A172 (cell line): ENCODE results near the gene PTGDS. TPM values are rescaled to one million over a fixed set of nuclear protein-coding genes. Genes with fewer than 3 reads are reported as not detected.

Experiments used
- DNase-seq: peaks from one replicate; pipeline ENCODE4 v3.0.0-alpha.2; 2015; ENCODE audit warnings: low spot score
- total RNA-seq: library from RNA; depleted of rRNA; stranded (reverse); fragments of >200 nt; shearing (Covaris generic); gene quantifications from 2 replicates; pipeline ENCODE4 v1.2.3, GENCODE V29; 2014

Gene PTGDS
- total RNA-seq, 1 experiment from 2014 or later = not detected

DNA sequence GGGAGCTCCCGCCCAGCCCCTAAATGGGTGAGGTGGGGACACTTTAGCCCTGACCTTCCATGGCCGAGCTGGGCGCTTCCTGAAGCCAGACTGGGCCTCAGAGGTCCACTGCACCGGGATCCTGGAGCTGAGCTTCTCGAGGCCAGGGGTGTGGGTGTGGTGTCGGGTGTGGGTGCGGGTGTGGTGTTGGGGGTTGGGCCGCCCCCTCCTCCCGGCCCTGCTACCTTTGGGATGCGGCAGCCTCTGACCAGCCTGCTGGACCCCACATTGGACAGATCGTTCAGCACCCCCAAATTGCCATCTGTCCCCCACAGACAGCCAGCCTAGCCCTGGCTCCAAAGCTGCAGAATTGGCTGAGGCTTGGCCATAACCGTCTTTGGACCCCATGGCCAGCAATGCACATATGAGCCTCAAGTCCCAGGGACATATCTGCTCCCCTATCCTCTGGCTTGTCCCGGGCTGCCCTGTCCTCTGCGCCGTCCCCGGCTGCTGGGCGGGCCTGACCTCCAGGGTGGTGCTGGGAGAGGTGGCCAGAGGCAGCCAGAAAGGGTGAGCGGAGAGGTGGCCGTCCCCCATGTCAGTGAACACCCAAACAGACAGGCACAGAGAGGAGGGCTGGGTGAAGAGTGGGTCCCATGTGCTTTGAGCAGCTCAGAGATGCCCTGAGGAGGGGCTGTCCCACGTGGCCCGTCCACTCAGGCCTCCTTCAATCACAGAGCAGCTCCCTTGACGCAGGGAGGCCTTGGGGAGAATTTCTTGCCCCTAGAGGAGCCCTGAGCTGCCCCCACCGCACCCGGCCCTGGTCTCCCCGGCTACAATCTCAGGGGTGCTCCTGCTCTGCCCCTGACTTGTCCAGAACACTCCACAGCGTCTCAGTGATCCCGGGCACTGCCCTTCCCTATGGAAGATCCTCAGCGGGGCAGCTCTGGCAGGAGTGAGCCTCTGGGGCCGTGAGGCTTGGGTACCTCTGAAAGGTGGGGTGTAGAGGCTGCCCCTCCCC is 3.4 kb upstream of the PTGDS start:
- DNase-seq = no peak

DNA sequence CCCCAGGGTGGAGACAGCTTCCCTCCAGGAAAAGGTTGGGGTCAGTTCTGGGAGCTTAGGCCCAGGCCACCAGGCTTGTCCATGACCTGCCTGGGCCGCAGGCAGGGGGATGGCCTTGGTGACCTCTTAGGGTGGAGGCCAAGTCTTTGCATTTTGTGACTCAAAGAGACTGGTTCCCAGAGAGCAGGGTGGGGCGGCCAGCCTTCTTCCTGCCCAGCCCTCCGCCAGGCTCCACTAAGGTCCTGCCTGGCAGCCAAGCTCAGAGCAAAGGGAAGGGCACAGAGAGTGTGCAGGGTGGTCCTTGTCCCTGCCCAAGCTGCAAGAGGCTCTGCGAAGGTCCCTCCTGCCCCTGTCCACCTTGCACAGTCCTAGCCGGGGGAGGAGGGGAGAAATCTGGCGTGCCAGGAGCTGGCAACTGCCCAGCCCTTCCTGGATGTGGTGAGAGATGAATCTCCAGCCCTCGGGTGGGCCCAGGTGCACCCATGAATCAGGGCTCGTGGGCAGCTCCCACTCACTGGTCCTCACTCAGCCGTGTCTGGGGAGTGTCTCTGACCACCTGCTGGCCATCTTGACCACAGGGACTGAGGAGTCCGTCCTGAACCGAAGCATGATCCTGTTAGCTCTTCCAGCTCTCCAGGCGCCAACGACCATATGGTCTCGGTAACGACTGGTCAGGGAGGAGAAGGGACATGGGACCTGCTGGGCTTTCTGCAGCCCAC is 2.3 kb upstream of the PTGDS start:
- peak; percentile 79 for DNase-seq

DNA sequence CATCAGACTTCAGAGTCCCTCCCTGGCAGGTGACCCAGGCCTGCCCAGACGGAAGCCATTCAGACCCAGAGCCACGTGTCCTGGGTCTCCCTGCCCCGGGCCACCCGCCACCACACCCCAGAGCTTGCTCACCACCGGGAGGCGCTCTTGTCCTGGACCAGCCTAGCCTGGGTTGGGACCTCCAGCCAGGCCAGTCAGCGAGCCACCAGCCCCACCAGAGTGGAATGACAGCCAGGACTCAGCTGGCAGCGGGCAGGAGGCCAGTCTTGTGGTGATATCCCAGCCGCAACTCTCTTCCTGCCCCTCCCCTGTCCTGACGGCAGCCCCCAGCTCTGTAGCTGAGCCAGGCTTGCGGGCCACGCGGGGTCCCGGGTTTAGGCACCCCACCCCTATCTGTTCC is 1.7 kb upstream of the PTGDS start:
- DNase-seq = peak; percentile 91

DNA sequence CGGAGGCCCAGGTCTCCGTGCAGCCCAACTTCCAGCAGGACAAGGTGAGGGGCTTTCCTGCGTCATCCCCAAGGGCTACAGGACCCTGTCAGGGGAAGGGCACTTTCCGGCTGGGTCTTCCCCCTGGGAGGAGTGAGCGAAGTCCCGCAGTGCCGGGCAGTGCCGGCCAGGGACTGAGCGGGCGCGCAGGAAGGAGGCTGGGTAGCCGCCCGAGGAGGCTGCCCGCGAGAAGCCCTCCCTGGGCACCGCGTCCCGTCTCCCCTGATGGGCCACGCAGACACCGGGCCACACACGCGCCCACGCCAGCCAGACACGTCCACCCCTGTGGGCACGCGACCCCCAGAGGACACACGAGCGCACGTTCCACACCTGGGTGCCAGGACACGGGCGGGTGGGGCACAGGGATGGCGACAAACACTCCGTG is 357 bp downstream of the PTGDS start:
- no peak for DNase-seq

DNA sequence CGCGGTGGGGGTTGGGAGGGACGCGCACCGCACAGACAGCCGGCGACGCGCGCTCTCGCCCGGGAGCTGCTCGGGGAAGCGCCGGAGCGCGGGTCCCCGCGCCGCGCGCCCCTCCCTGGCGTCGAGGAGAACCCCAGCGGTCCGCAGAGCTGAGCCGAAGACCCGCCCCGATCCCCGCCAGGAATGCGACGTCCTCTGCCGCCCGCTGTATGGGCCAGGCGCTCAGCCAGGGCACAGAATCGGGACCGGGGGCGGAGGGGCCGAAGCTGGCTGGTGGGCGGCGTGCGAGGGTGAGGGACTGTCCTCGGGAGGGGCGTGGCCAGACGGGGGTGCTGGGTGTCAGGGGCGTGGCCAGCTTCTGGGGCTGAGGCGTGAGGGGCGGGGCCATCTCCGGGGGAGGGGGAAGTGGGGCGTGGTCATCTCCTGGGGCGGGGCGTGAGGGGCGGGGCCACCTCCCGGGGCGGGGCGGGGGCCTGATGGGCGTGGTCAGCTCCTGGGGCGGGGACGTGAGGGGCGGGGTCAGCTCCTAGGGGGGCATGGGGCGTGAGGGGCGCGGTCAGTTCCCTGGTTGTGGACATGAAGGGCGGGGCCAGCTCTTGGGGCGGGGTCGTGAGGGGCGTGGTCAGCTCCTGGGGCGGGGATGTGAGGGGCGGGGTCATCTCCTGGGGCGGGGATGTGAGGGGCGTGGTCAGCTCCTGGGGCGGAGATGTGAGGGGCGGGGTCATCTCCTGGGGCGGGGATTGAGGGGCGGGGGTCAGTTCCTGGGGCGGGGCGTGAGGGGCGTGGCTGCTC is 965 bp downstream of the PTGDS start:
- DNase-seq = no peak

DNA sequence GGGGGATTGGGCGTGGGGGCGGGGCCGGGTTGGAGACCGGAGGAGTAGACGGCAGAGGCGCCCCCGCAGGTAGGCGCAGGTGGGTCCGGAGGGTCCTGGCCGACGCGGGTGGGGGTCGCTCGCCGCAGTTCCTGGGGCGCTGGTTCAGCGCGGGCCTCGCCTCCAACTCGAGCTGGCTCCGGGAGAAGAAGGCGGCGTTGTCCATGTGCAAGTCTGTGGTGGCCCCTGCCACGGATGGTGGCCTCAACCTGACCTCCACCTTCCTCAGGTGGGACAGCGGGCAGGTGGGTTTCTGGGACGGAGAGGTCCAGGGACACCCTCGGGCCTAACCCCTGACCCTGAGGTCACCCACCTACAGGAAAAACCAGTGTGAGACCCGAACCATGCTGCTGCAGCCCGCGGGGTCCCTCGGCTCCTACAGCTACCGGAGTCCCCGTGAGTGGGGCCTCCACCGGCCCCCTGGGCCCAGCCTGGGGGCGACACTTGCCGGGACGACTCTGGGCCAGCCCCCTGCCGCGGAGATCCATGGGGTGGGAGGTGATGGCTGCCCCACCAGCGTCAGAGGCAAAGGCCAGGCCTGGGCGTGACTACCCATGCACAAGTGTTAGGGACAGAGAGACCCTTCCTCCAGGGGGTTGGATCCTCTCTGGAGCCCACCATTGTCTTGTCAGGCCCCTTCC is 1.7 kb downstream of the PTGDS start:
- no peak for DNase-seq

DNA sequence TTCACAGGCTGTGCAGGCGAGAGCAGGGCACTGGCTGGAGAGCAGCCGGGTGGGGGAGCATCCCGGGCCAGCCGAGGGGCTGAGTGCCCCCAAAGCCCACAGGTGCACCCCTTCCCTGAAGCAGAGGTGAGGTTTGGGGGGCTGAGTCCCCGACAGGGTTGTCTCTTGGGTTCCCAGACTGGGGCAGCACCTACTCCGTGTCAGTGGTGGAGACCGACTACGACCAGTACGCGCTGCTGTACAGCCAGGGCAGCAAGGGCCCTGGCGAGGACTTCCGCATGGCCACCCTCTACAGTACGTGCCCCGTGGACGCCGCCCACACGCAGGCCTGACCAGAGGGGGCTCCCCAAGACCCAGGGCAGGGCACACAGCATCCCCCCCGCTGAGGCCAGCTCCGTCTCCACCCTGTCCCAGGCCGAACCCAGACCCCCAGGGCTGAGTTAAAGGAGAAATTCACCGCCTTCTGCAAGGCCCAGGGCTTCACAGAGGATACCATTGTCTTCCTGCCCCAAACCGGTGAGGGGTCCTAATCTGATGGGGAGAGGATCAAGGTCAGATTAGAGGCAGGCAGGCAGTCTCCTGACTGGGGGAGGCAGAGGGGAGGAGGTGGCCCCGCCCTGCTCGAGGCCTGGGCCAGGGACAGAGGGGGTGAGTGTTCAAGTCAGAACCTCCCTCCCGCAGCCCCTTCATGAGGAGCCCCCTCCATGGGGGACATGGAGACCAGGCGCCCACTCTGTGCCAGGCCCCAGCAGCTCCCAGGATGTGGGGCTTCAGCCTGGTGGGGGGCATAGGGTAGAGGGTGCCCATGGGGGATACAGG is 2.7 kb downstream of the PTGDS start:
- no peak for DNase-seq

DNA sequence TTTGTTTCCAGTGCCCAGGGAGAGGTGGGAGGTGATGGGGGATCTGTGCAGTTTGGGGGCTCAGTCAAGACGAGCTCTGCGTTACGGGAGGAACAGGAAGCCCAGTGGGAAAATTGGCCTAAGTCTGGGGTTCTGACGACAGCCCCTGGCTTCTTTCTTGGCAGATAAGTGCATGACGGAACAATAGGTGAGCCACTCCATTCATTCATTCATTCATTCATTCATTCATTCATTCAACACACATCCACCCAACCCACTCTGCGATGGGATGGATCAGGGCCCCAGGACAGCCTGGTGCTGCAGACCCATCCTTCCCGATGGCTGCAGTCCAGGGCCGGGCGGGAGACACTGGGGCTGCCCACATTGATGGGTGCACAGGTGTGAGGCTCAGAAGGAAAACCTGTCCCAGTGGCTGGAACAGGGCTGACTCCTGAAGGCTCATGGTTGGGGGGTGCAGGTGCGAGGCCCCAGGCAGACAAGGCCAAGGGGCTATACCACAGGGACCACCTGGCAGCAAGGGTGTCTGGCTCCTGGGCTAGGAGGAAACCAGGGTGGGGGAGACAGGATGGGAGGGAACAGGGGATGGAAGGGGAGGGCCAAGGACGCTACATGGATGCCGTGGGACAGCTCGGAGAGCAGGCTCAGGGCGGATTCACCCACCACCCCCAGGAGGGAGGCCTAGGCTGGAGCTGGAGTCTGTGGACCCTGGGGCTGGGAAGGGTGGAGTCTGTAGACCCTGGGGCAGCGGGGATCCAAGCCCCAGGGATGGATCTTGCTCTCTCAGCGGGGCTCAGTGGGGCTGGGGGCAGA is 3.6 kb downstream of the PTGDS start:
- no peak for DNase-seq

DNA sequence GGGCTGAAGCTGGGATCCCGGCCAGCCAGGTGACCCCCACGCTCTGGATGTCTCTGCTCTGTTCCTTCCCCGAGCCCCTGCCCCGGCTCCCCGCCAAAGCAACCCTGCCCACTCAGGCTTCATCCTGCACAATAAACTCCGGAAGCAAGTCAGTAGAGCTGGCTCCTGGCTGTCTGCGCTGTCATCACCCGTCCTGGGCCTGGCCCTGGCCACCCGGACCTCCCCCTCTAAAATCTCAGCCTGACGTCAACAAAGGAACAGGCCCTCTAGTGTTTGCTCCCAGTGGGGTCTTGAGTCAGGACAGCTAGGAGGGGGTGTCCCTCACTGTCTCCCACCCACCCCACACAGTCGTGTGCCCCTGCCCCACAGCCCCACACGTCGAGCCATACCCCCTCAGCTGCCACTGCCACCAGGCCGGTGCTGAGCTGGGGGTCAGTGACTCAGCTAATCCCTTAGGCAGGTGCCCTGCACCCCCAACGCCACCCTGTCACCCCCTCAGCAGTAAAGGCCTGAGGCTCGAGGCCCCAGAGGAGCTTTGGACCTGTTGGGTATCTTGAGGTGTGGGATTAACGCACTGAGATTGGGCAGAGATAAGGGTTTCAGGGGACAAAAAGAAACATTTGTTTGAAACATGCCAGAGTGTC is 4.4 kb downstream of the PTGDS start:
- peak; percentile 70 for DNase-seq

DNA sequence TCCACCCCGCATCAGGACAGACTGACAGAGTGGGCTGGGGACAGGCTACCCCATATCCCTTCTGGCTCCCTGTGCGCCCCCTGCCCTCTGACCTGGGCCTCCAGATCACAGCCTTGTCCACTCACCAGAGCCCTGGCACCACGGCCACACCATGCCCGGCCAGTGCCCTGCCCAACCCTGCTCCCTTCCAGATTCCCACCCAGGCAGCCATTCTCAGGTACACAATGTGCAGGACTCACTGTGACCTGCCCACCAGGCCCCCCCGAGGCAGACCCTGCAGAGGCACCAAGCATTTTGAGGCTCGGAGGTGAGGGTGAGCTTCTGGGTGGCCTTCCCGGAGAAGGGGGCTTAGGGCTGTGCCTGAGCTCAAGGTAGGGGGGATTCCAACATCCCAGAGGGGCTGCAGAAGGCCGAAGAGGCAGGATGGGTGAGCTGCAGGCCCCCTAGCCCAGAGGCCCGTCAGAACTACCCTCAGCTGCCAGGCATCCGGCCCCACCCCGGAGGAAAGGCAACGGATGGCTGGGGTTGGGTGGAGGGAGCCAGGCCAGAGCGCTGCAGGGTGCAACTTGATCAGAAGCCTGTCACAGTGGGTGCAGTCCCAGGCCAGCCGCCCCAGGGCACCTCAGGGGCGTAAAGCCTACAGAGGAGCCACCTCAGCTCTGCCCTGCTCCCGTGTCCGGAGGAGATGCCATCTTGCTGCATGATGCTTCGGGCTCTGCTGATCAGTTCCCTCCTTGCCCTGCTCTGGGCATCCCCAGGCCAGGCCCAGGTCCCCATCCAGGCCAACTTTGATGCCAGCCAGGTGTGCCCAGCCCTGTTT is 5.1 kb downstream of the PTGDS start, which contains the start of gene LCNL1:
TSS of gene LCNL1 (plus strand) at position 762 of the 820 bp plus-strand sequence. CDS start 594 bp downstream, outside the sequence.
- no peak for DNase-seq

DNA sequence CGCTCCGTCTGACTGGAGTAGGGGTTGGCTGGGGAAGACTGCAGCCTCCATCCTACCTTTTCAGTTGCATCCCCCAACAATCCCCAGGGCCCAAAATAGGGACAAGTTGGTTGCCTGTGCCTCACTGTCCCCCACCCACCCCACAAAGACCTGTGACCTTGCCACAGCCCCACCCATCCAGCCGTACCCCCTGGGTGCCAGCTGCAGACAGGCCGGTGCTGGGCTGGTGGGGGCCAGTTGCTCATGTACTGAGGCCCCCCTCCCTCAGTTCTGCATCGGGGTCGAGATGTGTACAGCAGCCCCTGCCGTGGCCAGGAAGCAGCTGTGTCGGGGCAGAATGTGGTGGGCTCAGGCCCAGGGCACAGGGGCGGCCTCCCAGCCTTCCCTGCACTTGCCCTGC is 5.9 kb downstream of the PTGDS start:
- DNase-seq = no peak

DNA sequence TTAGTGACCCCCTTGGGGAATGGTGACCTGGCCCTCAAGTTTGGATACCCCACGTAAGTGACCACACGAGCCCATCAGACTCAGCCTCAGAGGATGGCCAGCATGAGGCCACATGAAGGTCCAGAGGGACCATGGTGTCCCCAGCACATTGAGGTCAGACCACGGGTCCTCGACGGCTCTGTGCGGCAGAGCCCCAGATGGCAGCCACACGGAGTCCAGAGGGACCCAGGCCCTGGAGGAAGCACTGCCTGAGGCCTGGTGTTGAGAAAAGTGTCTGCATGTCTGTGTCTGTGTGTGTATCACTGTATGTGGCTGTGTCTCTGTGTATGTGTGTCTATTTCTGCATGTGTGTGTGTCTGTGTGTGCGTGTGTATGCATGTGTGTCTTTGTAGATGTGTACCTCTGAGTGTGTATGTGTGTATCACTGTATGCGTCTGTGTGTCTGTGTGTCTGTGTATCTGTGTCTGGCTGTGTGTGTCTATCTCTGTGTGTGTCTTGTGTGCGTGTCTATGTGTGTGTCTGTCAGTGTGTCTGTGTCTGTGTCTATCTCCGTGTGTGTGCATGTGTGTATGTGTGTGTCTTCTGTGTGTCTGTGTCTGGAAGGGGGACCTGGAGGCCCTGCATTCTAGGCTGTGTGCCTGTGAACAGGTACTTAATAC is 6.5 kb downstream of the PTGDS start:
- DNase-seq = no peak

DNA sequence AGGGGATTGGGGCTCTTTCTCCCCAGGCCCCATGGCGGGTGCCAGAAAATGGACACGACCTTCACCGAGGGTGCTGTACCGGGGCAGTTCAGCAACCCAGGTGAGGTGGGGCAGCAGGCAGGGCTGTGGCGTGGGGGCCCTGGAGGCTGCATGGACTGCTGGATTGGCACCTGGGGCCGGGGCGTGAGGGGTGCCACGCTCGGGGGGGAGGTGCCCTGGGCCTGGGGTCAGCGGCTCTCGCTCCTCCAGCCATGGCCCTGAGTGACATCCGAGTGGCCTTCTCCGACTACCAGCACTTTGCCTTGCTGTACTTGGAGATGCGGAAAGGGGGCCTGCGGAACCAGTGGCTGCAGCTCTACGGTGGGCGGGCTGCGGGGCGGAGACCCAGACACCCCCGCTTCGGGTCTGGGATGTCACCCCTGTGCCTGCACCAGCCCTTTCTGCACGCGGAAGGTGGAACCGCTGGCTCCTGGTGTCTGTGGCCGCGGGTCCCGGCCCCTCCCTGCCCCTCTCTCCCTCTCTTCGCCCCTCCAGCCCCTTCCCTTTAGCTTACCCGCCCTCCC is 7.2 kb downstream of the PTGDS start:
- DNase-seq = no peak

DNA sequence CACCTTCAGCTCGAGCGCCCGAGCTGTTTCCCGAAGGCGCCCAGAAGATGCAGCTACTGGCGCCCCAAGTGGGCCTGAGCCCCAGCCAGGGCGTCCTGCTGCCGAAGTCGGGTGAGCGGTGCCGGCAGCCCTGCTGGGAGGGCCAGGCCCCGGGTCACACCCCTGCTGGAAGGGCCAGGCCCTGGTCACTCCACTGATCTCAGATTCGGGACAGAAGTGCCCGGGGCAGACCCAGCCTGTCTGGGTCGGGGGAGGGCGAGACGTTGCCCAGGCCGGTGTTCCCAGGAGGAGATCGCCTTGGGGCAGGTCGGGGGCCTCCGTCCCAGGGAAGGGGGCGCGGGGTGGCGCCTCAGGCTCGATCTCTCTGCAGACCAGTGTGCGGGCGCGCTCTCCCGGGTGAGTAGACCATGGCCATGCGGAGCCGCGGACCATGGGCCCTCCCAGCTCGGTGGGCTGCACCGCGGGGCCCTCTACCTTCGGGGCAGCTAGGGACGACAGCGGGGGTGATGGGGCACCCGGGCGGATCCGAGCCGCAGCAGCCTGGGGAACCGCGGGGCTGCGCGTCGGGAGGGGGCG is 7.8 kb downstream of the PTGDS start:
- no peak for DNase-seq

DNA sequence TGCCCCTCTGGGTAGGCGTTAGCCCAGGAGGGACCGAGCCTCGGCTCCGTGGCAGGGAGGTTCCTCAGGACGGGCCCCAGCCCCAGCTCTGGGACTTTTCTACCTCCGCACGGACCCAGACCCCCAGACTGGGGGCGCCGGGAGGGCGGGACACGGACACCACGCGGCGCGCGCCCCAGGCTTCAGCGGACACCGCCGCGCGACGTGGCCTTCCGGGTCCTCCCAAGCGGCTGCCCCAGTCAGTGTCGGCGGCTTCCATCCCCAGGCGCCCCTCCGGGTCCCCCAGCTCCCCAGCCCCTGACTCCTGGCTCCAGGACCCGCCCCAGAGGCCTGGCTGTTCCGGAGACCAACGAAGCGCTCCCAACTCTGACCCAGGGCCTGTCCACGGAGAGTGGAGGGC is 8.5 kb downstream of the PTGDS start:
- DNase-seq = no peak

DNA sequence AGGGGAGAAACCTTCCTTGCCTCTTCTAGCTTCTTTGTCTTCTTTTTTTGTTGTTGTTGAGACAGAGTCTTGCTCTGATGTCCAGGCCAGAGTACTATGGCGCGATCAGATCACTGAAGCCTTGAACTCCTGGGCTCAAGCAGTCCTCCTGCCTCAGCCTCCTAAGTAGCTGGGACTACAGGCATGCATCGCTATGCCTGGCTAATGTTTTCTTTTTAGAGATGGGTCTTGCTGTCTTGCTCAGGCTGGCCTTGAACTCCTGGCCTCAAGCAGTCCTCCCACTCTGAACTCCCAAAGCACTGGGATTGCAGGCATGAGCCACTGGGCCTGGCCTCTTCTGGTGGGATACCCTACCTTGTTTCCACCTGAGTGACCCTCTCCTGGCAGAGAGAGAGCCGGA is 11.6 kb downstream of the PTGDS start:
- no peak for DNase-seq
